BJ (cell line): Measurements from ENCODE around the gene DUS1L. TPM values are rescaled to one million over a fixed set of nuclear protein-coding genes. Genes with fewer than 3 reads are reported as not detected.

Experiments
- CTCF ChIA-PET: fragments of 350-600 bp; formaldehyde crosslinking; extraction: SDS; loops from one replicate; lab custom pipeline; 2021; ENCODE audit warnings: antibody characterized with exemption, inconsistent platforms; lab: Yijun Ruan, JAX
- POLR2A ChIA-PET: fragments of 300-600 bp; sonication (Branson Sonifier 250); formaldehyde crosslinking; extraction: SDS; loops from one replicate; lab custom pipeline; 2021; ENCODE audit warnings: antibody characterized with exemption; lab: Charles Lee
- DNase-seq: peaks from one replicate; pipeline ENCODE4 v3.0.0-alpha.2; 2011; ENCODE audit warnings: low read depth
- H3K27me3 ChIP-seq: 2 replicates; pipeline ENCODE4 v1.6.0; 2011; ENCODE audit warnings: low read length; ENCODE audit not compliant: control insufficient read depth, insufficient read depth
- H3K36me3 ChIP-seq: 2 replicates; pipeline ENCODE4 v1.5.1; 2011; ENCODE audit warnings: low read length; ENCODE audit not compliant: control insufficient read depth, insufficient read depth
- H3K4me3 ChIP-seq: 2 replicates; pipeline ENCODE4 v1.5.1; 2011; ENCODE audit warnings: low read depth, mild to moderate bottlenecking, control low read depth, low read length
- CTCF ChIP-seq: IDR thresholded peaks from 2 replicates; pipeline ENCODE4 v1.5.1; 2011; ENCODE audit warnings: low read depth, mild to moderate bottlenecking, control low read depth, inconsistent platforms, low read length, moderate library complexity; ENCODE audit not compliant: insufficient read depth
- polyA plus RNA-seq: library from polyadenylated mRNA; depleted of rRNA; stranded (reverse); fragments of >200 nt; gene quantifications from 2 replicates; pipeline ENCODE4 v1.2.3, GENCODE V29; 2011

The DUS1L gene
- polyA plus RNA-seq, 1 experiment: 47.6 TPM

- no peaks in the 10 kb centered on the region for H3K27me3 ChIP-seq
- peaks cover 10% of the 10 kb centered on the region; the same call in 1 of the 2 replicates for H3K36me3 ChIP-seq
- no peak overlapping the region; the same call in 1 of the 2 replicates for H3K4me3 ChIP-seq
- POLR2A ChIA-PET: no interaction called here
- TF ChIP-seq CTCF: peak; percentile 87
- no peak for DNase-seq
- CTCF ChIA-PET: interaction anchor here (0.6 to 11.6 kb wide), 23 partner anchors 9 to 286 kb away, joined by 3 to 218 read pairs (median 6); partner anchors contain the start of genes ASPSCR1, DCXR, MAFG and MYADML2
Observed at GRCh38 chr17:82021107-82021899, 44.3 kb downstream of the DUS1L start.

GRCh38 chr17:82020572-82021106 is 45.0 kb downstream of the DUS1L start:
- no peak for DNase-seq
- Histone ChIP-seq H3K27me3 (no peaks in the 10 kb centered on the region), H3K4me3 (no peak overlapping the region), H3K36me3 (peaks cover 10% of the 10 kb centered on the region; the same call in 1 of the 2 replicates)
- POLR2A ChIA-PET: no interaction called here
- CTCF ChIA-PET: interaction anchor here (0.5 to 11.6 kb wide), 23 partner anchors 9 to 449 kb away, joined by 3 to 218 read pairs (median 4); partner anchors contain the start of genes ASPSCR1, DCXR, MAFG and MYADML2
- TF ChIP-seq CTCF: no peak

DNA sequence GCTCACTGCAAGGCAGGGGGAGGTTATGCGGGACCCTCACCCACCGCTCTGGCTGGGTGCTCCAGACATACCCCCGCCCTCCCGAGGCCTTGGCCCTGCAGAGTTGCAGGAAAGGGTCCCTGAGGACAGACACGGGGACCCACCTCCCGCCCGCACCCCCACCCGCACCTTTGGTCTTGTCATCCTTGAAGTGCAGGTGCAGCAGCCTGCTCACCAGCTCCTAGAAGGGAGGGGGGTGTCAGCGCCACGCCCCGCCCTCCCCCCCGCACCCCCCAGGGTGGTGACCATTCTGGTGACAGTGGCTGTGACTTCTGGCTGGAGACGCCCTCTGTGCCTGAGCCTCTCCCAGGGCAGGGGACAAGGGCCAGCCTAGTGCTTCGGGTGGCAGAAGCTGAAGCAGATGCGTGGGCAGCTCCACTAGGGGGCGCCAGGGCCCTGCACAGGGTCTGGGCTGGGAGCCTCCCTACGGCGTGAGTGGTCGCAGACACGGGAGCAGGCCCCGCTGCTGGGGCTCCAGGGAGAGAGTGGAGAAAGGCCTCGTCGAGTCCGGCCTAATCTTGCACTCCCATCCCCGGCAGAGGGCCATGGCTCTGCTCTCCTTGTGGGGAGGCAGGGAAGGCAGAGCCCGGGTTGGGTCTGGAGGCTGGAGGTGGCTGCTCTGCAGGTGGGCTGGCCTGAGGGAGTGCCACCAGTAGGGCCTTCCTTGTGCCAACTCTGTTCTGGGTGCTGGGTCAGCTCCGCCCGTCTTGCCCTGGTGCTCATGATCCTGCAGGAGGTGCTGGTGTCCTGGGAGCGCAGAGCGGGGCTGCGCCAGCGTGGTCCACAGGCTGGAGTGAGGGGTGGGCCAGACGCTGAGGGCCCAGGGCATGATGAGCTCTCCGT is 45.7 kb downstream of the DUS1L start:
- CTCF ChIA-PET: interaction anchor here (0.5 to 11.6 kb wide), 22 partner anchors 9 to 448 kb away, joined by 3 to 218 read pairs (median 4); partner anchors contain the start of genes ASPSCR1, DCXR, NOTUM and RAC3
- Histone ChIP-seq H3K4me3 (no peak overlapping the region), H3K27me3 (no peaks in the 10 kb centered on the region), H3K36me3 (peaks cover 14% of the 10 kb centered on the region)
- peak; percentile 80 for TF ChIP-seq CTCF
- no peak for DNase-seq
- POLR2A ChIA-PET: no interaction called here

GRCh38 chr17:82018989-82019689 is 46.5 kb downstream of the DUS1L start:
- POLR2A ChIA-PET: no interaction called here
- peaks cover 14% of the 10 kb centered on the region for H3K36me3 ChIP-seq
- H3K27me3 ChIP-seq: no peaks in the 10 kb centered on the region

More at GRCh38 chr17:82018989-82019689, 46.5 kb downstream of the DUS1L start:
- CTCF ChIA-PET: interaction anchor here (0.7 to 11.6 kb wide), 18 partner anchors 8 to 136 kb away, joined by 3 to 218 read pairs (median 4); partner anchors contain the start of genes ASPSCR1, DCXR, NOTUM and RAC3
- no peak for DNase-seq
- H3K4me3 ChIP-seq: no peak overlapping the region
- TF ChIP-seq CTCF: no peak
